ENCODE data around the gene FAAP20.

FAAP20 gene

DNA sequence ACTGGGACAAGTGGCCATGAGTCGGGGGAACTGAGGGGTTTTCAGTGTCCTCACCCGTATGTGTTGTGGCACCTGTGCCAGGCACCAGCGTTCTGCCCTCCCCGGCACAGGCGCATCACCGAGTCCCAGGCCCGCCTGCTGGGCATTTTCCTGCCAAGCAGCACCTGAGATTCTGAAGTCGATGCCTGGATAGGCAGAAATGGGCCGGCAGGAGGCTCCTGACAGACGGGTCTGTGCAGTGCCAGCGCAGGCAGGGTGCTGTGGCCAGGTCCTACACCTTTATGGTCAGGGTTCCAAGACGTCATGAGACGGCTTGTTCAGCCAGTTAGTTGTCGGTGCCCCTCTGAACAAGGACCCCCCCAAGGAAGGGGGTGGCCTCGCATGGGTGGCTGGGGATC is 10.6 kb downstream of the FAAP20 start:
- Histone ChIP-seq H3K14ac (ENCODE audit: low read length) (no peak overlapping the region), H3K79me2 (ENCODE audit: control insufficient read depth, insufficient read depth, low read length, poor library complexity) (no peaks in the 10 kb centered on the region), H3K4ac (ENCODE audit: low read depth, low read length) (no peak overlapping the region), H3K9ac (ENCODE audit: low read length) (no peak overlapping the region), H4K8ac (ENCODE audit: low read depth, low read length) (no peak overlapping the region), H3K27ac (ENCODE audit: low read depth, low read length) (no peak overlapping the region), H3K27me3 (ENCODE audit: insufficient read depth, low read length) (no peaks in the 10 kb centered on the region), H3K4me3 (ENCODE audit: low read depth, low read length) (no peak overlapping the region), H2BK120ac (ENCODE audit: insufficient read depth, low read length, poor library complexity) (no peak overlapping the region), H3K4me1 (ENCODE audit: control insufficient read depth in 1 of 2, insufficient read depth in 2 of 2, low read length in 2 of 2) (peaks cover under 1 to 1% of the 10 kb centered on the region in 2 experiments), H3K36me3 (ENCODE audit: control insufficient read depth in 1 of 2, insufficient read depth in 2 of 2, low read length in 2 of 2) (peaks cover 63 to 69% of the 10 kb centered on the region in 2 experiments), H2AK5ac (ENCODE audit: low read length) (no peak overlapping the region), H3K9me3 (ENCODE audit: insufficient read depth, low read depth, low read length) (peaks cover 6% of the 10 kb centered on the region), H2AFZ (ENCODE audit: insufficient read depth, low read length, poor library complexity) (no peak overlapping the region), H3K18ac (ENCODE audit: low read length) (no peak overlapping the region), H4K12ac (ENCODE audit: low read depth, low read length) (no peak overlapping the region), H4K91ac (ENCODE audit: low read depth, low read length) (no peak overlapping the region), H3K23ac (ENCODE audit: low read length) (no peak overlapping the region), H3K79me1 (ENCODE audit: low read length) (no peaks in the 10 kb centered on the region), H2BK12ac (ENCODE audit: low read length) (no peak overlapping the region), H3K4me2 (ENCODE audit: low read length) (no peak overlapping the region), H2BK5ac (ENCODE audit: low read depth, low read length, poor library complexity) (no peak overlapping the region)
- no peak for DNase-seq
- no CpG with 5 or more reads among the region's 15 CpGs for WGBS (ENCODE audit: extremely low coverage, insufficient coverage, insufficient read length)

DNA sequence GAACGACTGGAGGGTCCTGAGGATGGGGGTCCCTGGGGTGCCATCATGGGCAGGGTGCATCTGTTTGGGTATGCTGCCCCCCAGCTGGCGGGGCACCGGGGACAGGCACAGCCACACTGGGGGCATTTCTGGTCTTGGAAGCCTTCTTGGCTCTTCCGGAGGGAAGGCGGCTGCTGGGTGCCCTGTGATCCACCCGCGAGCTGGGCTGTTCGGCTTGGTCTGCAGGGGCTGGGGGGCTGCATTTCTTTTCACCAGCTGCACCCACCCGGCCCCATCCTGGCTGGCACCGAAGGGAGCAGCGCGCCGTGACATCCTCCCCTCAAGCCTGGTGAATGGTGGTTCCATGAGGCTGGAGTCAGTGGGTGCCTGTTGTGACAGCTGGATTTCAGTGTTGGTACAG is 12.2 kb downstream of the FAAP20 start:
- H3K4me3 ChIP-seq (ENCODE audit: low read depth, low read length): no peak overlapping the region
- H3K9me3 ChIP-seq (ENCODE audit: insufficient read depth, low read depth, low read length): peaks cover 6% of the 10 kb centered on the region
- no peak overlapping the region for H3K23ac ChIP-seq (ENCODE audit: low read length)
- no peak overlapping the region for H2AK5ac ChIP-seq (ENCODE audit: low read length)
- H3K18ac ChIP-seq (ENCODE audit: low read length): no peak overlapping the region
- no peak for DNase-seq
- no peak overlapping the region for H3K27ac ChIP-seq (ENCODE audit: low read depth, low read length)
- H4K8ac ChIP-seq (ENCODE audit: low read depth, low read length): no peak overlapping the region
- no peak overlapping the region for H3K9ac ChIP-seq (ENCODE audit: low read length)
- no peak overlapping the region for H4K12ac ChIP-seq (ENCODE audit: low read depth, low read length)
- H2AFZ ChIP-seq (ENCODE audit: insufficient read depth, low read length, poor library complexity): no peak overlapping the region
- H3K79me2 ChIP-seq (ENCODE audit: control insufficient read depth, insufficient read depth, low read length, poor library complexity): no peaks in the 10 kb centered on the region
- H2BK5ac ChIP-seq (ENCODE audit: low read depth, low read length, poor library complexity): no peak overlapping the region
- no peak overlapping the region for H2BK12ac ChIP-seq (ENCODE audit: low read length)
- H4K91ac ChIP-seq (ENCODE audit: low read depth, low read length): no peak overlapping the region
- no peak overlapping the region for H3K4ac ChIP-seq (ENCODE audit: low read depth, low read length)
- H3K79me1 ChIP-seq (ENCODE audit: low read length): no peaks in the 10 kb centered on the region
- no CpG with 5 or more reads among the region's 13 CpGs for WGBS (ENCODE audit: extremely low coverage, insufficient coverage, insufficient read length)
- H3K14ac ChIP-seq (ENCODE audit: low read length): no peak overlapping the region
- H2BK120ac ChIP-seq (ENCODE audit: insufficient read depth, low read length, poor library complexity): no peak overlapping the region
- no peak overlapping the region for H3K4me2 ChIP-seq (ENCODE audit: low read length)
- H3K27me3 ChIP-seq (ENCODE audit: insufficient read depth, low read length): no peaks in the 10 kb centered on the region
- peaks cover 75 to 83% of the 10 kb centered on the region in 2 experiments for H3K36me3 ChIP-seq (ENCODE audit: control insufficient read depth in 1 of 2, insufficient read depth in 2 of 2, low read length in 2 of 2)
- no peaks in the 10 kb centered on the region for H3K4me1 ChIP-seq (ENCODE audit: control insufficient read depth in 1 of 2, insufficient read depth in 2 of 2, low read length in 2 of 2)

DNA sequence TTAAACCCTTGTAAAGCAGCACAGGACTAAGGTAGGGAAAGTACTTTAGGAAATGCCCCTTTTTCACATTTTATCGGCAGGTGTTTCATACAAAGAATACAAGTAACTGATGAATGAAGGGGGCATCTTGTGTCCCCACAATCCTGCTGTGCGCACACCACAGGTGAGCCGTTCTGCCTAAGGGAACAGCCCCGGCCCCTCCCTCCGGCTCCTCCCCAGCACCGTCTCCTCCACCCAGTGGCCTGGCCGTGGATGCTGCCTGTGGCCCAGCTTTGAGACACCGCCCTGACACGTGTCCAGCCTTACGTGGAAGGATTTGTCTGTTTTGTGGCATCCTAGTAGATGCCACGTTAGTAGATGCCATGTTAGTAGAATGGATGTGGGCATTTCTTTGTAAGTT is 12.8 kb downstream of the FAAP20 start:
- H3K9ac ChIP-seq (ENCODE audit: low read length): no peak overlapping the region
- WGBS (ENCODE audit: extremely low coverage, insufficient coverage, insufficient read length): no CpG with 5 or more reads among the region's 11 CpGs
- no peak overlapping the region for H4K91ac ChIP-seq (ENCODE audit: low read depth, low read length)
- no peak for DNase-seq
- no peak overlapping the region for H2AFZ ChIP-seq (ENCODE audit: insufficient read depth, low read length, poor library complexity)
- H3K4me3 ChIP-seq (ENCODE audit: low read depth, low read length): no peak overlapping the region
- H3K18ac ChIP-seq (ENCODE audit: low read length): no peak overlapping the region
- no peak overlapping the region for H3K4me2 ChIP-seq (ENCODE audit: low read length)
- no peak overlapping the region for H2BK5ac ChIP-seq (ENCODE audit: low read depth, low read length, poor library complexity)
- H3K79me1 ChIP-seq (ENCODE audit: low read length): no peaks in the 10 kb centered on the region
- H2BK12ac ChIP-seq (ENCODE audit: low read length): no peak overlapping the region
- no peak overlapping the region for H4K8ac ChIP-seq (ENCODE audit: low read depth, low read length)
- H3K4ac ChIP-seq (ENCODE audit: low read depth, low read length): no peak overlapping the region
- H3K9me3 ChIP-seq (ENCODE audit: insufficient read depth, low read depth, low read length): peaks cover 6% of the 10 kb centered on the region
- H4K12ac ChIP-seq (ENCODE audit: low read depth, low read length): no peak overlapping the region
- no peaks in the 10 kb centered on the region for H3K27me3 ChIP-seq (ENCODE audit: insufficient read depth, low read length)
- no peaks in the 10 kb centered on the region for H3K79me2 ChIP-seq (ENCODE audit: control insufficient read depth, insufficient read depth, low read length, poor library complexity)
- no peak overlapping the region for H2AK5ac ChIP-seq (ENCODE audit: low read length)
- no peak overlapping the region for H3K14ac ChIP-seq (ENCODE audit: low read length)
- no peak overlapping the region for H3K27ac ChIP-seq (ENCODE audit: low read depth, low read length)
- H3K36me3 ChIP-seq (ENCODE audit: control insufficient read depth in 1 of 2, insufficient read depth in 2 of 2, low read length in 2 of 2): peaks cover 79 to 86% of the 10 kb centered on the region in 2 experiments
- no peak overlapping the region for H3K23ac ChIP-seq (ENCODE audit: low read length)
- H3K4me1 ChIP-seq (ENCODE audit: control insufficient read depth in 1 of 2, insufficient read depth in 2 of 2, low read length in 2 of 2): no peaks in the 10 kb centered on the region
- no peak overlapping the region for H2BK120ac ChIP-seq (ENCODE audit: insufficient read depth, low read length, poor library complexity)

DNA sequence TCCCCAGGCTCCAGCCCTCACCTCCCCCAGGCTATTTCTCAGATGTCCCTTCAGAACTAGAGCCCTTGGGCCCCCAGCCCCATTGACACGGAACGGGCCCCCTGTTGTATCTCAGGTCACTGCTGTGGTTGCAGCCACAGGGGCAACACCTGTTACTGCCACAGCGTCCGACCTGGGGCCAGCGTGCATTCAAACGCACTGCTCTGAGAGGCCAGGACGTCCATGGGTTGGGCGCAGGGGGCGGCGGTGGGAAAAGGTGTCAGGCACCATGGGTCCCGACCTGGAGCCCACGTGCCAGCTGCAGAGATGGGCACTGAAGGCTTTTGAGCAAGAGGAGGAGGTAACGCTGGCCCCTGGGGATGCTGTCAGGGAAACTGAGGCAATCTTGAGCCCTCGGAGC is 13.3 kb downstream of the FAAP20 start:
- no peak overlapping the region for H3K23ac ChIP-seq (ENCODE audit: low read length)
- peaks cover 82 to 87% of the 10 kb centered on the region in 2 experiments for H3K36me3 ChIP-seq (ENCODE audit: control insufficient read depth in 1 of 2, insufficient read depth in 2 of 2, low read length in 2 of 2)
- H3K9ac ChIP-seq (ENCODE audit: low read length): no peak overlapping the region
- no peaks in the 10 kb centered on the region for H3K79me1 ChIP-seq (ENCODE audit: low read length)
- H3K4me3 ChIP-seq (ENCODE audit: low read depth, low read length): no peak overlapping the region
- no peak overlapping the region for H2AFZ ChIP-seq (ENCODE audit: insufficient read depth, low read length, poor library complexity)
- H3K9me3 ChIP-seq (ENCODE audit: insufficient read depth, low read depth, low read length): peaks cover 6% of the 10 kb centered on the region
- no CpG with 5 or more reads among the region's 14 CpGs for whole genome bisulfite sequencing (ENCODE audit: extremely low coverage, insufficient coverage, insufficient read length)
- no peak overlapping the region for H3K14ac ChIP-seq (ENCODE audit: low read length)
- H4K8ac ChIP-seq (ENCODE audit: low read depth, low read length): no peak overlapping the region
- H3K18ac ChIP-seq (ENCODE audit: low read length): no peak overlapping the region
- no peaks in the 10 kb centered on the region for H3K79me2 ChIP-seq (ENCODE audit: control insufficient read depth, insufficient read depth, low read length, poor library complexity)
- H2BK120ac ChIP-seq (ENCODE audit: insufficient read depth, low read length, poor library complexity): no peak overlapping the region
- no peak overlapping the region for H3K4ac ChIP-seq (ENCODE audit: low read depth, low read length)
- H4K12ac ChIP-seq (ENCODE audit: low read depth, low read length): no peak overlapping the region
- no peak overlapping the region for H3K4me2 ChIP-seq (ENCODE audit: low read length)
- no peaks in the 10 kb centered on the region for H3K27me3 ChIP-seq (ENCODE audit: insufficient read depth, low read length)
- no peak overlapping the region for H2BK12ac ChIP-seq (ENCODE audit: low read length)
- no peaks in the 10 kb centered on the region for H3K4me1 ChIP-seq (ENCODE audit: control insufficient read depth in 1 of 2, insufficient read depth in 2 of 2, low read length in 2 of 2)
- H4K91ac ChIP-seq (ENCODE audit: low read depth, low read length): no peak overlapping the region
- no peak overlapping the region for H3K27ac ChIP-seq (ENCODE audit: low read depth, low read length)
- H2BK5ac ChIP-seq (ENCODE audit: low read depth, low read length, poor library complexity): no peak overlapping the region
- H2AK5ac ChIP-seq (ENCODE audit: low read length): no peak overlapping the region
- DNase-seq: no peak
